ENCODE results near the gene TRPV4.
A peak's percentile ranks its signal among the peaks of the same experiment; 100 is the strongest.

Gene TRPV4

GRCh38 chr12:109815757-109816617 lies 17.2 kb downstream of the TRPV4 start:
- Histone ChIP-seq H3K9me3 (ENCODE audit: control extremely low read depth in 1 of 5, control insufficient read depth in 4 of 5, insufficient read depth in 2 of 5, low read depth in 1 of 5, low read length in 4 of 5) (no peaks in the 10 kb centered on the region), H3K4me3 (ENCODE audit: control insufficient read depth in 1 of 7, extremely low read depth in 1 of 7, insufficient read depth in 4 of 7, low read depth in 2 of 7, low read length in 6 of 7) (no peak overlapping the region), H3K36me3 (ENCODE audit: control insufficient read depth in 4 of 4, insufficient read depth in 4 of 4, low read length in 3 of 4) (no peaks in the 10 kb centered on the region), H3K4me1 (ENCODE audit: control extremely low read depth in 1 of 4, control insufficient read depth in 4 of 4, insufficient read depth in 4 of 4, low read length in 3 of 4) (no peaks in the 10 kb centered on the region), H3K27ac (ENCODE audit: insufficient read depth in 1 of 2, low read depth in 1 of 2, low read length in 2 of 2, poor library complexity in 1 of 2, severe bottlenecking in 2 of 2) (no peak overlapping the region), H3K27me3 (replicated peaks in 2 of 5; ENCODE audit: control insufficient read depth in 4 of 5, insufficient read depth in 5 of 5, low read length in 4 of 5) (peaks cover 0 to 2% (median 0%) of the 10 kb centered on the region in 5 experiments)
- 97% methylated on average over 5 of the region's 10 CpGs for WGBS (ENCODE audit: insufficient coverage)
- ChIA-PET CTCF (interaction anchor here (0.8 to 2.0 kb wide), 4 partner anchors 10 to 29 kb away, joined by 3 to 8 read pairs (median 4); no protein-coding TSS in a partner anchor), POLR2A (interaction anchor here (0.6 kb wide), 2 partner anchors 32 to 160 kb away, joined by 3 to 6 read pairs; no protein-coding TSS in a partner anchor)
- DNase-seq = no peak

DNA sequence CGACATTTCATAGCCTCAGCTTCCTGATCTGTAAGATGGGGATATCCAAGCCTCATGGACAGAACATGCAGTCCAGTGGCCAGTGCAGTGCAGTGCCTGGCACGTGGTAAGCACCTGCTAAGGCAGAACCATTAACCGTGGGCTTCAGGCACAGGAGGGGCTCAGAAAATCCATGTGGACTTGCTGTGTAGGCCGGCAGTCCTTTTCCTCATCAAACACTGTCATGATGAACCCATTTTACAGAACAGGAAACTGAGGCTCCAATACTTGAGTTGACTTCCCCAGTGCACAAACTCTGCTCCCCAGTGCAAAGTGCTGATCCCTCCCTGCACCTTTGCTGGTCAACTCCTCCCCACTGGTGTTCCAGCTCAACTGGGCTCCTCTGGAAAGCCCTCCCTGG lies 18.0 kb downstream of the TRPV4 start:
- ChIA-PET CTCF (interaction anchor here (0.8 to 2.0 kb wide), 3 partner anchors 9 to 30 kb away, joined by 3 to 8 read pairs (median 4); no protein-coding TSS in a partner anchor), POLR2A (interaction anchor here (0.6 kb wide), 1 partner anchor 469 kb away, joined by 3 read pairs; no protein-coding TSS in a partner anchor)
- Histone ChIP-seq H3K4me3 (ENCODE audit: control insufficient read depth in 1 of 7, extremely low read depth in 1 of 7, insufficient read depth in 4 of 7, low read depth in 2 of 7, low read length in 6 of 7) (no peak overlapping the region), H3K36me3 (ENCODE audit: control insufficient read depth in 4 of 4, insufficient read depth in 4 of 4, low read length in 3 of 4) (no peaks in the 10 kb centered on the region), H3K27me3 (replicated peaks in 2 of 5; ENCODE audit: control insufficient read depth in 4 of 5, insufficient read depth in 5 of 5, low read length in 4 of 5) (peaks cover 0 to 2% (median 0%) of the 10 kb centered on the region in 5 experiments), H3K9me3 (ENCODE audit: control extremely low read depth in 1 of 5, control insufficient read depth in 4 of 5, insufficient read depth in 2 of 5, low read depth in 1 of 5, low read length in 4 of 5) (no peaks in the 10 kb centered on the region), H3K27ac (ENCODE audit: insufficient read depth in 1 of 2, low read depth in 1 of 2, low read length in 2 of 2, poor library complexity in 1 of 2, severe bottlenecking in 2 of 2) (no peak overlapping the region), H3K4me1 (ENCODE audit: control extremely low read depth in 1 of 4, control insufficient read depth in 4 of 4, insufficient read depth in 4 of 4, low read length in 3 of 4) (no peaks in the 10 kb centered on the region)
- DNase-seq = no peak
- 88% methylated on average over 4 of the region's 4 CpGs for WGBS (ENCODE audit: insufficient coverage)

- Histone ChIP-seq H3K36me3 (ENCODE audit: control insufficient read depth in 4 of 4, insufficient read depth in 4 of 4, low read length in 3 of 4) (no peaks in the 10 kb centered on the region), H3K9me3 (ENCODE audit: control extremely low read depth in 1 of 5, control insufficient read depth in 4 of 5, insufficient read depth in 2 of 5, low read depth in 1 of 5, low read length in 4 of 5) (no peaks in the 10 kb centered on the region), H3K27ac (ENCODE audit: insufficient read depth in 1 of 2, low read depth in 1 of 2, low read length in 2 of 2, poor library complexity in 1 of 2, severe bottlenecking in 2 of 2) (no peak overlapping the region), H3K4me3 (ENCODE audit: control insufficient read depth in 1 of 7, extremely low read depth in 1 of 7, insufficient read depth in 4 of 7, low read depth in 2 of 7, low read length in 6 of 7) (no peak overlapping the region), H3K4me1 (ENCODE audit: control extremely low read depth in 1 of 4, control insufficient read depth in 4 of 4, insufficient read depth in 4 of 4, low read length in 3 of 4) (no peaks in the 10 kb centered on the region), H3K27me3 (replicated peaks in 2 of 5; ENCODE audit: control insufficient read depth in 4 of 5, insufficient read depth in 5 of 5, low read length in 4 of 5) (peaks cover 0 to 2% (median 0%) of the 10 kb centered on the region in 5 experiments)
- CTCF ChIA-PET = interaction anchor here (1.5 to 2.0 kb wide), 2 partner anchors 10 to 31 kb away, joined by 4 to 8 read pairs; no protein-coding TSS in a partner anchor
- WGBS (ENCODE audit: insufficient coverage) = 53% methylated on average over 8 of the region's 20 CpGs
- POLR2A ChIA-PET = interaction anchor here (0.6 kb wide), 2 partner anchors 263 to 470 kb away, joined by 3 to 4 read pairs; no protein-coding TSS in a partner anchor
- peak in 2 of 3 donors; percentile 17 to 41 for DNase-seq
Observed at GRCh38 chr12:109814600-109815150, 18.5 kb downstream of the TRPV4 start.

GRCh38 chr12:109813810-109814416 lies 19.3 kb downstream of the TRPV4 start:
- CTCF ChIA-PET = no interaction called here
- Histone ChIP-seq H3K27me3 (replicated peaks in 2 of 5; ENCODE audit: control insufficient read depth in 4 of 5, insufficient read depth in 5 of 5, low read length in 4 of 5) (peaks cover 0 to 2% (median 0%) of the 10 kb centered on the region in 5 experiments), H3K4me1 (ENCODE audit: control extremely low read depth in 1 of 4, control insufficient read depth in 4 of 4, insufficient read depth in 4 of 4, low read length in 3 of 4) (no peaks in the 10 kb centered on the region), H3K4me3 (ENCODE audit: control insufficient read depth in 1 of 7, extremely low read depth in 1 of 7, insufficient read depth in 4 of 7, low read depth in 2 of 7, low read length in 6 of 7) (no peak overlapping the region), H3K9me3 (ENCODE audit: control extremely low read depth in 1 of 5, control insufficient read depth in 4 of 5, insufficient read depth in 2 of 5, low read depth in 1 of 5, low read length in 4 of 5) (no peaks in the 10 kb centered on the region), H3K27ac (ENCODE audit: insufficient read depth in 1 of 2, low read depth in 1 of 2, low read length in 2 of 2, poor library complexity in 1 of 2, severe bottlenecking in 2 of 2) (no peak overlapping the region), H3K36me3 (ENCODE audit: control insufficient read depth in 4 of 4, insufficient read depth in 4 of 4, low read length in 3 of 4) (no peaks in the 10 kb centered on the region)
- POLR2A ChIA-PET = no interaction called here
- no peak for DNase-seq
- 96% methylated on average over 6 of the region's 6 CpGs for whole genome bisulfite sequencing (ENCODE audit: insufficient coverage)

- CTCF ChIA-PET = interaction anchor here (0.8 kb wide), 1 partner anchor 34 kb away, joined by 3 read pairs; no protein-coding TSS in a partner anchor
- no peaks in the 10 kb centered on the region for H3K9me3 ChIP-seq (ENCODE audit: control extremely low read depth in 1 of 5, control insufficient read depth in 4 of 5, insufficient read depth in 2 of 5, low read depth in 1 of 5, low read length in 4 of 5)
- 84% methylated on average over 4 of the region's 5 CpGs for WGBS (ENCODE audit: insufficient coverage)
- H3K4me1 ChIP-seq (ENCODE audit: control extremely low read depth in 1 of 4, control insufficient read depth in 4 of 4, insufficient read depth in 4 of 4, low read length in 3 of 4) = no peaks in the 10 kb centered on the region
- no peak overlapping the region for H3K27ac ChIP-seq (ENCODE audit: insufficient read depth in 1 of 2, low read depth in 1 of 2, low read length in 2 of 2, poor library complexity in 1 of 2, severe bottlenecking in 2 of 2)
- no peaks in the 10 kb centered on the region for H3K36me3 ChIP-seq (ENCODE audit: control insufficient read depth in 4 of 4, insufficient read depth in 4 of 4, low read length in 3 of 4)
- no peak for DNase-seq
- peaks cover 0 to 2% (median 0%) of the 10 kb centered on the region in 5 experiments for H3K27me3 ChIP-seq (replicated peaks in 2 of 5; ENCODE audit: control insufficient read depth in 4 of 5, insufficient read depth in 5 of 5, low read length in 4 of 5)
- POLR2A ChIA-PET = no interaction called here
- no peak overlapping the region for H3K4me3 ChIP-seq (ENCODE audit: control insufficient read depth in 1 of 7, extremely low read depth in 1 of 7, insufficient read depth in 4 of 7, low read depth in 2 of 7, low read length in 6 of 7)
Observed at GRCh38 chr12:109811624-109811995, 21.6 kb downstream of the TRPV4 start.

GRCh38 chr12:109810954-109811623 lies 22.1 kb downstream of the TRPV4 start:
- H3K27me3 ChIP-seq (replicated peaks in 2 of 5; ENCODE audit: control insufficient read depth in 4 of 5, insufficient read depth in 5 of 5, low read length in 4 of 5) = peaks cover 0 to 2% (median 0%) of the 10 kb centered on the region in 5 experiments
- ChIA-PET CTCF (no interaction called here), POLR2A (no interaction called here)
- WGBS (ENCODE audit: insufficient coverage) = 91% methylated on average over 8 of the region's 10 CpGs
- H3K36me3 ChIP-seq (ENCODE audit: control insufficient read depth in 4 of 4, insufficient read depth in 4 of 4, low read length in 3 of 4) = no peaks in the 10 kb centered on the region
- H3K27ac ChIP-seq (ENCODE audit: insufficient read depth in 1 of 2, low read depth in 1 of 2, low read length in 2 of 2, poor library complexity in 1 of 2, severe bottlenecking in 2 of 2) = no peak overlapping the region
- no peaks in the 10 kb centered on the region for H3K4me1 ChIP-seq (ENCODE audit: control extremely low read depth in 1 of 4, control insufficient read depth in 4 of 4, insufficient read depth in 4 of 4, low read length in 3 of 4)
- no peak overlapping the region for H3K4me3 ChIP-seq (ENCODE audit: control insufficient read depth in 1 of 7, extremely low read depth in 1 of 7, insufficient read depth in 4 of 7, low read depth in 2 of 7, low read length in 6 of 7)
- no peaks in the 10 kb centered on the region for H3K9me3 ChIP-seq (ENCODE audit: control extremely low read depth in 1 of 5, control insufficient read depth in 4 of 5, insufficient read depth in 2 of 5, low read depth in 1 of 5, low read length in 4 of 5)
- DNase-seq = no peak

All from common myeloid progenitor, CD34-positive (primary cell).